HL-60 (cell line): ENCODE measurements around the gene DOCK1.

Source experiments
- POLR2AphosphoS5 ChIP-seq: IDR thresholded peaks from 2 replicates; pipeline ENCODE4 v1.6.1; 2012; ENCODE audit warnings: low read depth
- TF ChIP-seq, protein P1 (sequence below): IDR thresholded peaks from 2 replicates; pipeline ENCODE4 v1.6.1; 2012; ENCODE audit warnings: low read depth; ENCODE audit not compliant: insufficient replicate concordance
- TF ChIP-seq, protein P2 (sequence below): IDR thresholded peaks from one replicate; pipeline ENCODE4 v1.5.1; 2011; ENCODE audit warnings: low read length, control low read depth, inconsistent platforms; ENCODE audit not compliant: insufficient read depth

DNA sequence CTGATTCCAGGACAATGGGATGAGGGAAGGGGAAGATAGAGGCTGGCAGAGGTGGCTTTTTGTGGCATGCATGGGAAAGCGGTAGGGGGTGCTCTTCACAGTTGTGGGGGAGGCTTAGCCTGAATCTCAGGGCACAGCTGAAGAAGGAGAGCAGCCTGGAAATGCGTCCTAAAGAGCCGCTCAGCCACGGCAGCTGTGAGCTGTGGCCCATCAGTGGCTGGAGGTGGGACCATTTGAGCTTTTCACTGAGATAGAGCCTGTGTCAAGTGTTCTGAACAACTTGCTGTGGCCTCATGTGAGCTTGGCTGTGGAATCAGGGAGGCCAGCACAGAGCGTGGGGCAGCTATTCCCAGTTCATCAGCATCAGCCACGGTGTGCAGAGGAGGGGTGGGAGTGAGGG lies 391.5 kb downstream of the DOCK1 start:
- TF ChIP-seq, protein P1, sequence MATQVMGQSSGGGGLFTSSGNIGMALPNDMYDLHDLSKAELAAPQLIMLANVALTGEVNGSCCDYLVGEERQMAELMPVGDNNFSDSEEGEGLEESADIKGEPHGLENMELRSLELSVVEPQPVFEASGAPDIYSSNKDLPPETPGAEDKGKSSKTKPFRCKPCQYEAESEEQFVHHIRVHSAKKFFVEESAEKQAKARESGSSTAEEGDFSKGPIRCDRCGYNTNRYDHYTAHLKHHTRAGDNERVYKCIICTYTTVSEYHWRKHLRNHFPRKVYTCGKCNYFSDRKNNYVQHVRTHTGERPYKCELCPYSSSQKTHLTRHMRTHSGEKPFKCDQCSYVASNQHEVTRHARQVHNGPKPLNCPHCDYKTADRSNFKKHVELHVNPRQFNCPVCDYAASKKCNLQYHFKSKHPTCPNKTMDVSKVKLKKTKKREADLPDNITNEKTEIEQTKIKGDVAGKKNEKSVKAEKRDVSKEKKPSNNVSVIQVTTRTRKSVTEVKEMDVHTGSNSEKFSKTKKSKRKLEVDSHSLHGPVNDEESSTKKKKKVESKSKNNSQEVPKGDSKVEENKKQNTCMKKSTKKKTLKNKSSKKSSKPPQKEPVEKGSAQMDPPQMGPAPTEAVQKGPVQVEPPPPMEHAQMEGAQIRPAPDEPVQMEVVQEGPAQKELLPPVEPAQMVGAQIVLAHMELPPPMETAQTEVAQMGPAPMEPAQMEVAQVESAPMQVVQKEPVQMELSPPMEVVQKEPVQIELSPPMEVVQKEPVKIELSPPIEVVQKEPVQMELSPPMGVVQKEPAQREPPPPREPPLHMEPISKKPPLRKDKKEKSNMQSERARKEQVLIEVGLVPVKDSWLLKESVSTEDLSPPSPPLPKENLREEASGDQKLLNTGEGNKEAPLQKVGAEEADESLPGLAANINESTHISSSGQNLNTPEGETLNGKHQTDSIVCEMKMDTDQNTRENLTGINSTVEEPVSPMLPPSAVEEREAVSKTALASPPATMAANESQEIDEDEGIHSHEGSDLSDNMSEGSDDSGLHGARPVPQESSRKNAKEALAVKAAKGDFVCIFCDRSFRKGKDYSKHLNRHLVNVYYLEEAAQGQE, result no peak
- TF ChIP-seq, protein P2, sequence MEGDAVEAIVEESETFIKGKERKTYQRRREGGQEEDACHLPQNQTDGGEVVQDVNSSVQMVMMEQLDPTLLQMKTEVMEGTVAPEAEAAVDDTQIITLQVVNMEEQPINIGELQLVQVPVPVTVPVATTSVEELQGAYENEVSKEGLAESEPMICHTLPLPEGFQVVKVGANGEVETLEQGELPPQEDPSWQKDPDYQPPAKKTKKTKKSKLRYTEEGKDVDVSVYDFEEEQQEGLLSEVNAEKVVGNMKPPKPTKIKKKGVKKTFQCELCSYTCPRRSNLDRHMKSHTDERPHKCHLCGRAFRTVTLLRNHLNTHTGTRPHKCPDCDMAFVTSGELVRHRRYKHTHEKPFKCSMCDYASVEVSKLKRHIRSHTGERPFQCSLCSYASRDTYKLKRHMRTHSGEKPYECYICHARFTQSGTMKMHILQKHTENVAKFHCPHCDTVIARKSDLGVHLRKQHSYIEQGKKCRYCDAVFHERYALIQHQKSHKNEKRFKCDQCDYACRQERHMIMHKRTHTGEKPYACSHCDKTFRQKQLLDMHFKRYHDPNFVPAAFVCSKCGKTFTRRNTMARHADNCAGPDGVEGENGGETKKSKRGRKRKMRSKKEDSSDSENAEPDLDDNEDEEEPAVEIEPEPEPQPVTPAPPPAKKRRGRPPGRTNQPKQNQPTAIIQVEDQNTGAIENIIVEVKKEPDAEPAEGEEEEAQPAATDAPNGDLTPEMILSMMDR, result no peak
- no peak for TF ChIP-seq POLR2AphosphoS5
